CD14-positive monocyte (primary cell): Measurements from ENCODE around the gene BSN. TPM values are rescaled to one million over a fixed set of nuclear protein-coding genes. Genes with fewer than 3 reads are reported as not detected.

Experiments used
- DNase-seq, 3 donors: peaks; one replicate each; pipeline ENCODE4 v3.0.0-alpha.2; 2011 to 2022
- H2AFZ ChIP-seq: 2 replicates; pipeline ENCODE4 v1.6.0; 2012; ENCODE audit warnings: mild to moderate bottlenecking, low read depth, low read length, inconsistent platforms; ENCODE audit not compliant: insufficient read depth, poor library complexity, severe bottlenecking
- H3K27ac ChIP-seq, 2 donors: 1 replicate in 1 of 2; 2 replicates in 1 of 2; pipeline ENCODE4 v1.5.1; 2012 to 2013; ENCODE audit warnings: low read length in 2 of 2, control low read depth in 1 of 2, inconsistent platforms in 1 of 2, low read depth in 1 of 2, mild to moderate bottlenecking in 1 of 2
- H3K27me3 ChIP-seq, 2 donors: one replicate each; pipeline versions ENCODE4 v1.6.0 to v1.6.1; 2011 to 2013; ENCODE audit warnings: low read length in 2 of 2; ENCODE audit not compliant: control insufficient read depth in 2 of 2, insufficient read depth in 2 of 2
- H3K36me3 ChIP-seq, 2 donors: replicated peaks in 1 of 2; 1 replicate in 1 of 2; 2 replicates in 1 of 2; pipeline versions ENCODE4 v1.5.1 to v1.6.1; 2012 to 2013; ENCODE audit warnings: low read length in 2 of 2, control low read depth in 1 of 2, inconsistent platforms in 1 of 2, mild to moderate bottlenecking in 1 of 2; ENCODE audit not compliant: insufficient read depth in 2 of 2, control insufficient read depth in 1 of 2
- H3K4me1 ChIP-seq, 2 donors: 1 replicate in 1 of 2; 2 replicates in 1 of 2; pipeline versions ENCODE4 v1.5.1 to v1.6.1; 2012 to 2013; ENCODE audit warnings: low read length in 2 of 2, control low read depth in 1 of 2, inconsistent platforms in 1 of 2, mild to moderate bottlenecking in 1 of 2, moderate library complexity in 1 of 2; ENCODE audit not compliant: insufficient read depth in 2 of 2, control insufficient read depth in 1 of 2
- H3K4me2 ChIP-seq: replicated peaks from 2 replicates; pipeline ENCODE3; 2012; ENCODE audit warnings: low read length, moderate library complexity, mild to moderate bottlenecking; ENCODE audit not compliant: poor library complexity, severe bottlenecking; ENCODE audit errors: extremely low read depth
- H3K4me3 ChIP-seq, 3 experiments: fragments of 200-600 bp in 1 of 3; sonication (generic) in 1 of 3; replicated peaks in 1 of 3; 1 replicate in 2 of 3; 2 replicates in 1 of 3; pipeline ENCODE4 v1.5.1; 2011 to 2013; ENCODE audit warnings: low read length in 3 of 3, mild to moderate bottlenecking in 3 of 3, control low read depth in 2 of 3, low read depth in 2 of 3, inconsistent platforms in 1 of 3, moderate library complexity in 1 of 3
- H3K79me2 ChIP-seq: 2 replicates; pipeline ENCODE4 v1.6.0; 2012; ENCODE audit warnings: mild to moderate bottlenecking, control low read depth, inconsistent platforms, low read length, moderate library complexity; ENCODE audit not compliant: insufficient read depth
- H3K9ac ChIP-seq: 2 replicates; pipeline ENCODE4 v1.6.0; 2017; ENCODE audit warnings: low read length, mild to moderate bottlenecking; ENCODE audit not compliant: insufficient read depth, poor library complexity, severe bottlenecking
- H3K9me3 ChIP-seq, 2 donors: replicated peaks in 1 of 2; 1 replicate in 1 of 2; 2 replicates in 1 of 2; pipeline versions ENCODE4 v1.5.1 to v1.6.1; 2012 to 2013; ENCODE audit warnings: low read length in 2 of 2, control low read depth in 1 of 2; ENCODE audit not compliant: control insufficient read depth in 1 of 2, insufficient read depth in 1 of 2
- H4K20me1 ChIP-seq: 2 replicates; pipeline ENCODE4 v1.6.0; 2012; ENCODE audit warnings: mild to moderate bottlenecking, low read length, control low read depth, moderate library complexity; ENCODE audit not compliant: insufficient read depth
- H3K27ac Mint-ChIP-seq, 7 donors: one replicate each; pipeline ENCODE4 v1.8.0; 2020; ENCODE audit warnings: mild to moderate bottlenecking in 7 of 7, mixed read lengths in 7 of 7, moderate library complexity in 6 of 7, inconsistent platforms in 2 of 7
- H3K27me3 Mint-ChIP-seq, 3 donors: one replicate each; pipeline ENCODE4 v1.8.0; 2021 to 2022; ENCODE audit warnings: low read depth in 3 of 3, mild to moderate bottlenecking in 3 of 3, mixed read lengths in 3 of 3, moderate library complexity in 3 of 3, inconsistent platforms in 1 of 3
- H3K36me3 Mint-ChIP-seq, 2 donors: one replicate each; pipeline ENCODE4 v1.8.0; 2020; ENCODE audit warnings: mixed read lengths in 2 of 2, inconsistent platforms in 1 of 2, mild to moderate bottlenecking in 1 of 2
- H3K4me1 Mint-ChIP-seq: one replicate; pipeline ENCODE4 v1.8.0; 2020; ENCODE audit warnings: mild to moderate bottlenecking, mixed read lengths
- H3K4me3 Mint-ChIP-seq, 2 donors: one replicate each; pipeline ENCODE4 v1.8.0; 2020; ENCODE audit warnings: mild to moderate bottlenecking in 2 of 2, mixed read lengths in 2 of 2, moderate library complexity in 1 of 2
- H3K9me3 Mint-ChIP-seq, 7 donors: one replicate each; pipeline ENCODE4 v1.8.0; 2020 to 2022; ENCODE audit warnings: mixed read lengths in 7 of 7, mild to moderate bottlenecking in 6 of 7, moderate library complexity in 6 of 7, inconsistent platforms in 2 of 7
- CTCF ChIP-seq: fragments of 200-600 bp; IDR thresholded peaks from one replicate; pipeline ENCODE4 v1.8.0; 2022; ENCODE audit warnings: antibody characterized with exemption, mild to moderate bottlenecking
- WGBS: methylation state at CpG from one replicate; pipeline ENCODE4 v1.1.5; 2013; ENCODE audit warnings: missing lambda C conversion rate; ENCODE audit not compliant: insufficient coverage; 5-methylcytosine and 5-hydroxymethylcytosine counted together
- intact Hi-C, 2 donors: fragments of 100-400 bp; cut with micrococcal nuclease; formaldehyde crosslinking; loops; one replicate each; pipeline versions ENCODE4 v1.15.0 to v1.15.1; 2023
- polyA minus RNA-seq: library from RNA; depleted of rRNA, polyadenylated mRNA; stranded (reverse); fragments of >200 nt; gene quantifications from 2 replicates; pipeline ENCODE4 v1.2.3, GENCODE V29; 2012
- polyA plus RNA-seq, 3 donors: library from polyadenylated mRNA; depleted of rRNA in 1 of 3; unstranded in 2 of 3; stranded (reverse) in 1 of 3; fragments of 300-500 nt in 2 of 3; fragments of >200 nt in 1 of 3; fragmentation: Illumina TruSeq in 2 of 3; gene quantifications; 1 replicate in 2 of 3; 2 replicates in 1 of 3; pipeline ENCODE4 v1.2.3, GENCODE V29; 2012 to 2021
- total RNA-seq, 12 experiments: library from RNA in 1 of 12; stranded (reverse) in 1 of 12; fragments of 120-200 nt in 1 of 12; gene quantifications; one replicate each; pipeline ENCODE4 v1.2.4 and lab custom pipeline; 2013 to 2026; ENCODE audit warnings: mixed read lengths in 6 of 12, inconsistent platforms in 1 of 12

The BSN gene, protein sequence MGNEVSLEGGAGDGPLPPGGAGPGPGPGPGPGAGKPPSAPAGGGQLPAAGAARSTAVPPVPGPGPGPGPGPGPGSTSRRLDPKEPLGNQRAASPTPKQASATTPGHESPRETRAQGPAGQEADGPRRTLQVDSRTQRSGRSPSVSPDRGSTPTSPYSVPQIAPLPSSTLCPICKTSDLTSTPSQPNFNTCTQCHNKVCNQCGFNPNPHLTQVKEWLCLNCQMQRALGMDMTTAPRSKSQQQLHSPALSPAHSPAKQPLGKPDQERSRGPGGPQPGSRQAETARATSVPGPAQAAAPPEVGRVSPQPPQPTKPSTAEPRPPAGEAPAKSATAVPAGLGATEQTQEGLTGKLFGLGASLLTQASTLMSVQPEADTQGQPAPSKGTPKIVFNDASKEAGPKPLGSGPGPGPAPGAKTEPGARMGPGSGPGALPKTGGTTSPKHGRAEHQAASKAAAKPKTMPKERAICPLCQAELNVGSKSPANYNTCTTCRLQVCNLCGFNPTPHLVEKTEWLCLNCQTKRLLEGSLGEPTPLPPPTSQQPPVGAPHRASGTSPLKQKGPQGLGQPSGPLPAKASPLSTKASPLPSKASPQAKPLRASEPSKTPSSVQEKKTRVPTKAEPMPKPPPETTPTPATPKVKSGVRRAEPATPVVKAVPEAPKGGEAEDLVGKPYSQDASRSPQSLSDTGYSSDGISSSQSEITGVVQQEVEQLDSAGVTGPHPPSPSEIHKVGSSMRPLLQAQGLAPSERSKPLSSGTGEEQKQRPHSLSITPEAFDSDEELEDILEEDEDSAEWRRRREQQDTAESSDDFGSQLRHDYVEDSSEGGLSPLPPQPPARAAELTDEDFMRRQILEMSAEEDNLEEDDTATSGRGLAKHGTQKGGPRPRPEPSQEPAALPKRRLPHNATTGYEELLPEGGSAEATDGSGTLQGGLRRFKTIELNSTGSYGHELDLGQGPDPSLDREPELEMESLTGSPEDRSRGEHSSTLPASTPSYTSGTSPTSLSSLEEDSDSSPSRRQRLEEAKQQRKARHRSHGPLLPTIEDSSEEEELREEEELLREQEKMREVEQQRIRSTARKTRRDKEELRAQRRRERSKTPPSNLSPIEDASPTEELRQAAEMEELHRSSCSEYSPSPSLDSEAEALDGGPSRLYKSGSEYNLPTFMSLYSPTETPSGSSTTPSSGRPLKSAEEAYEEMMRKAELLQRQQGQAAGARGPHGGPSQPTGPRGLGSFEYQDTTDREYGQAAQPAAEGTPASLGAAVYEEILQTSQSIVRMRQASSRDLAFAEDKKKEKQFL (N-terminal part only)
- under 0.01 TPM for total RNA-seq (2013)
- not detected for polyA plus RNA-seq
- polyA minus RNA-seq: 0.28 TPM in 1 of 2 replicates, not detected in the other
- 0 to 12.7 (median 0.20) reads per million in 11 experiments for total RNA-seq (lab: John Stamatoyannopoulos, UW)

- no peak within 1 kb of the TSS for H2AFZ ChIP-seq
- DNase-seq: peak; percentile 27 to 61 (median 35)
- peaks cover 0 to 1% of the 10 kb centered on the region in 2 donors for H3K36me3 Mint-ChIP-seq
- peaks cover 14 to 20% of the 10 kb centered on the region in 2 donors for H3K4me1 ChIP-seq
- no peak within 1 kb of the TSS for H3K9ac ChIP-seq
- H3K9me3 Mint-ChIP-seq: peaks cover 0 to 16% (median 6%) of the 10 kb centered on the region in 7 donors
- no peak within 1 kb of the TSS for H3K27ac ChIP-seq
- peaks cover 0 to 6% of the 10 kb centered on the region in 2 donors for H3K9me3 ChIP-seq
- 4% methylated on average over 64 of the region's 76 CpGs for WGBS
- H3K27me3 Mint-ChIP-seq: peaks cover 43 to 71% (median 55%) of the 10 kb centered on the region in 3 donors
- H3K27ac Mint-ChIP-seq: no peak within 1 kb of the TSS
- H3K79me2 ChIP-seq: no peaks in the 10 kb centered on the region
- H3K4me3 ChIP-seq: peak within 1 kb of the TSS; percentile 1 to 71 (median 19)
- no peaks in the 10 kb centered on the region for H4K20me1 ChIP-seq
- H3K4me1 Mint-ChIP-seq: peaks cover 13% of the 10 kb centered on the region
- TF ChIP-seq CTCF: no peak
- peak within 1 kb of the TSS; percentile 67 to 85 for H3K4me3 Mint-ChIP-seq
- no peaks in the 10 kb centered on the region for H3K36me3 ChIP-seq
- H3K4me2 ChIP-seq: peak within 1 kb of the TSS; percentile 77
- intact Hi-C loops: no loop called here
- peaks cover 34 to 49% of the 10 kb centered on the region in 2 donors for H3K27me3 ChIP-seq
These were observed at the start of gene BSN for GRCh38 chr3:49553692-49554632. Gene BSN (plus strand): TSS chr3:49554477. CDS start chr3:49554603, 126 bp downstream.
